HEK293 (cell line): ENCODE results near the gene ADSS1.

Experiments used
- BCL11A ChIP-seq: fragments of 450-650 bp; formaldehyde crosslinking; IDR thresholded peaks from 2 replicates; pipeline ENCODE4 v1.5.1; 2016; ENCODE audit warnings: low read depth, missing biosample characterization, missing genetic modification characterization
- CTCF ChIP-seq: fragments of 450-650 bp; formaldehyde crosslinking; IDR thresholded peaks from 2 replicates; pipeline ENCODE4 v1.5.1; 2016; ENCODE audit warnings: missing biosample characterization, missing genetic modification characterization
- KLF1 ChIP-seq: fragments of 450-650 bp; formaldehyde crosslinking; IDR thresholded peaks from 2 replicates; pipeline ENCODE4 v1.5.1; 2016; ENCODE audit warnings: missing biosample characterization, missing genetic modification characterization
- TRIM28 ChIP-seq: IDR thresholded peaks from 2 replicates; pipeline ENCODE4 v1.6.1; 2011; ENCODE audit warnings: low read length, control low read depth, borderline replicate concordance
- ZFP69B ChIP-seq: fragments of 450-650 bp; formaldehyde crosslinking; IDR thresholded peaks from 2 replicates; pipeline ENCODE4 v1.5.1; 2016; ENCODE audit warnings: missing biosample characterization, missing genetic modification characterization
- ZNF140 ChIP-seq: fragments of 450-650 bp; formaldehyde crosslinking; IDR thresholded peaks from 2 replicates; pipeline ENCODE4 v1.5.1; 2016; ENCODE audit warnings: missing biosample characterization, missing genetic modification characterization
- ZNF423 ChIP-seq: fragments of 450-650 bp; formaldehyde crosslinking; IDR thresholded peaks from 2 replicates; pipeline ENCODE4 v1.5.1; 2016; ENCODE audit warnings: missing biosample characterization, missing genetic modification characterization
- ZNF544 ChIP-seq: fragments of 450-650 bp; formaldehyde crosslinking; IDR thresholded peaks from 2 replicates; pipeline ENCODE4 v1.5.0; 2017; ENCODE audit warnings: missing biosample characterization, missing genetic modification characterization

DNA sequence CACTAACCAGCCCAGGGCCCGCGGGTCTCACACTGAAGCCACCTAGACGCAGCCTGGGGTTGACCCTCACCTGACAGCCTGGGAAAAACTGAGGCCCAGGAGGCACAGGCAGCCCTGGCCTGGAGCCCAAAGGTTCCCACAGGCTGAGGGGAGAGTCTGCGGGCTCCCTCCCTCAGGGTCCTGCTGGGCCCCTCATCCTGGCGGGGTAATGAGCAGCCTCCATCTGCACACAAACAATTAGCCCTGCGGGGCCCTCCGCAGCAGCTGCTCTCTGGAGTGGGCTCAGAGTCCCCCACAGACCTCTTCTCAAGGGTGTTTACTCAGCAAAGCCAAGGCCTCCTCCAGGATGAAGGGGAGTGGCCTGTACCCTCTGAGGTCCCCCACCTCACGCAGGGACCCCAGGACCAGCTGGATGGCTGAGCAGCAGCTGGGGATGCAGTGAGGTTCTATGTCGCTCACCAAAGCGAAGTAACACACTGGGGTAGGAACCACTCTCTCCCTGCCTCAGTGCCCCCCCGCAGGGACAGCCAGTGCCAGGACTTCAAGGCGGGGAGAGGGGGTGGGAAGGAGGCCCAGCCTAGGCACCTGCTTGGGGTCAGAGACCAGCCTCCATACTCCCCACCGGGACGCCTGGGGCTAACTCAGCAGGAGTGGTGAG, 64.3 kb downstream of the ADSS1 start:
- TF ChIP-seq CTCF (tag by site-specific recombination), result no peak
- TF ChIP-seq TRIM28, result no peak
- no peak for TF ChIP-seq ZNF140
- no peak for TF ChIP-seq BCL11A
- no peak for TF ChIP-seq ZFP69B (tag by site-specific recombination)
- TF ChIP-seq KLF1, result no peak
- no peak for TF ChIP-seq ZNF423
- no peak for TF ChIP-seq ZNF544 (tag by site-specific recombination)
